ENCODE measurements around the gene MKNK2. TPM values are rescaled to one million over a fixed set of nuclear protein-coding genes. Genes with fewer than 3 reads are reported as not detected.

MKNK2 gene
- total and polyA plus RNA-seq, 2 of the 13 experiments (the other 11 are each of a cell fraction or from before 2014, with no cell fraction given) = 44.9 to 112 TPM

DNA sequence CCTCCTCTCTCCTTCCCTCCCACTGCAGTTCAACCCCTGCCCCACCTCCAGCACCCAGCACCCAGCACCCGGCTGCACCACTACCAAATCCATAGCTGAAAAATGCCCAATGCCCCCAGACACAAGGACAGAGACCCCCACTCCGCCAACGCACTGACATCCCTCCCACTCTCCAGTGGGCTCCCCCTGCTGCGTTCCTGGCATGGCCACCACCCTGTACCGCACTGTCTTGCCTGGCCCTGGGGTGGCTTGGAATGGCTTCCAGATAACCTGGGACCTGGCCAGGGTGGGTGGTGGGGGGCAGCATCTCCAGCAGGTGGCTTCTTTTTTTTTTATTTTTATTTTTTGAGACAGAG lies 5.8 kb upstream of the MKNK2 start:
- FAIRE-seq (no peak), ATAC-seq (no peak), DNase-seq (ENCODE audit: low spot score) (no peak)
- Histone ChIP-seq H3K27me3 (ENCODE audit: control insufficient read depth in 1 of 2, insufficient read depth in 2 of 2, low read length in 2 of 2) (no peaks in the 10 kb centered on the region; a peak in 1 of 5 replicates), H3K36me3 (replicated peaks in 1 of 2; ENCODE audit: control insufficient read depth in 1 of 2, insufficient read depth in 2 of 2, low read length in 2 of 2) (no peaks in the 10 kb centered on the region), H3K9me3 (ENCODE audit: low read length) (no peaks in the 10 kb centered on the region), H3K9ac (ENCODE audit: insufficient read depth, low read depth, low read length) (no peak overlapping the region), H3K4me2 (ENCODE audit: low read depth, low read length) (no peak overlapping the region), H3K79me2 (ENCODE audit: insufficient read depth, low read length) (no peaks in the 10 kb centered on the region), H3K4me1 (ENCODE audit: insufficient read depth, low read length) (peaks cover 83% of the 10 kb centered on the region), H3K4me3 (replicated peaks in 1 of 3; ENCODE audit: insufficient read depth in 1 of 3, low read depth in 2 of 3, low read length in 3 of 3) (no peak overlapping the region), H2AFZ (ENCODE audit: low read length) (no peak overlapping the region), H4K20me1 (ENCODE audit: insufficient read depth, low read length) (no peaks in the 10 kb centered on the region), H3K27ac (ENCODE audit: extremely low read length, insufficient read depth, low read length) (no peak overlapping the region)
- WGBS (ENCODE audit: low lambda C conversion rate) = 74% methylated on average over 5 of the region's 5 CpGs
- intact Hi-C loops (cut with micrococcal nuclease; ENCODE audit: unreplicated experiment) = no loop called here
- ChIA-PET CTCF (ENCODE audit: low intra/inter-chr PET ratio, low total read pairs) (no interaction called here), POLR2A (interaction anchor here (1.1 to 1.5 kb wide), 2 partner anchors 8 to 10 kb away, joined by 3 to 5 read pairs; no protein-coding TSS in a partner anchor)
- TF ChIP-seq HNRNPK (IDR thresholded peaks at IDR 0.05; ENCODE audit: low read depth, low read length, poor library complexity, severe bottlenecking) = peak; percentile 35
- no peak for TF ChIP-seq KLF15 (CRISPR knock-in tag; IDR thresholded peaks at IDR 0.05; ENCODE audit: borderline replicate concordance)
- no peak for TF ChIP-seq ZNF317 (CRISPR knock-in tag; IDR thresholded peaks at IDR 0.05)
- no peak for TF ChIP-seq FOSL2 (CRISPR knock-in tag; IDR thresholded peaks at IDR 0.05)
- TF ChIP-seq ZSCAN9 (CRISPR knock-in tag; IDR thresholded peaks at IDR 0.05; ENCODE audit: borderline replicate concordance) = no peak
- no peak for TF ChIP-seq KDM5A (IDR thresholded peaks at IDR 0.05; ENCODE audit: borderline replicate concordance, low read length)
- TF ChIP-seq RFX3 (CRISPR knock-in tag; IDR thresholded peaks at IDR 0.05) = no peak
- TF ChIP-seq HNF4G (IDR thresholded peaks at IDR 0.05; ENCODE audit: borderline replicate concordance, low read depth, low read length) = no peak
- TF ChIP-seq HNF4G (CRISPR knock-in tag; IDR thresholded peaks at IDR 0.05; ENCODE audit: borderline replicate concordance, low read depth) = no peak
- TF ChIP-seq ZSCAN25 (CRISPR knock-in tag; IDR thresholded peaks at IDR 0.05) = no peak
- BruUV-seq (replicated peaks) = no TSS peak
- in situ Hi-C loops (cut with HindIII; ENCODE audit: extremely low pct_ligation_motif_present, low pct_unique_long_range_greater_than_20kb) = no loop called here

Data from HepG2 (cell line).